SK-N-SH treated with all-trans-retinoic acid at 6 μM for 48 hours (cell line): ENCODE measurements around the gene THADA.

Experiments
- ATAC-seq: fragments of 200-7000 bp; cut with Tn5 transposase; 3 replicates; pipeline ENCODE4 v1.9.1; 2020; ENCODE audit warnings: mild to moderate bottlenecking, moderate library complexity
- ARNTL ChIP-seq: fragments of 450-650 bp; formaldehyde crosslinking; IDR thresholded peaks from 2 replicates; pipeline ENCODE4 v1.5.0; 2020; ENCODE audit warnings: low read depth, mild to moderate bottlenecking, moderate library complexity, borderline replicate concordance
- CSDC2 ChIP-seq: fragments of 250-450 bp; sonication (Bioruptor Pico); IDR thresholded peaks from 2 replicates; pipeline ENCODE4 v1.5.0; 2020; ENCODE audit warnings: mild to moderate bottlenecking, moderate library complexity
- ESRRG ChIP-seq: fragments of 250-450 bp; sonication (Bioruptor Pico); IDR thresholded peaks from 2 replicates; pipeline ENCODE4 v1.6.1; 2021; ENCODE audit warnings: mild to moderate bottlenecking
- GLIS3 ChIP-seq: fragments of 250-450 bp; sonication (Bioruptor Pico); IDR thresholded peaks from 2 replicates; pipeline ENCODE4 v1.5.0; 2020; ENCODE audit warnings: mild to moderate bottlenecking, moderate library complexity
- ISL1 ChIP-seq: fragments of 250-450 bp; sonication (Bioruptor Pico); IDR thresholded peaks from 2 replicates; pipeline ENCODE4 v2.1.2; 2022; ENCODE audit warnings: mild to moderate bottlenecking, moderate library complexity
- OSR1 ChIP-seq: fragments of 250-450 bp; sonication (Bioruptor Pico); IDR thresholded peaks from 2 replicates; pipeline ENCODE4 v1.8.0; 2022; ENCODE audit warnings: moderate library complexity, mild to moderate bottlenecking, inconsistent platforms
- PPARA ChIP-seq: fragments of 250-450 bp; sonication (Bioruptor Pico); IDR thresholded peaks from 2 replicates; pipeline ENCODE4 v1.5.0; 2020; ENCODE audit warnings: mild to moderate bottlenecking, borderline replicate concordance
- RARB ChIP-seq: fragments of 250-450 bp; sonication (Bioruptor Pico); IDR thresholded peaks from 2 replicates; pipeline ENCODE4 v1.8.0; 2021; ENCODE audit warnings: mild to moderate bottlenecking, moderate library complexity
- TCF4 ChIP-seq: fragments of 250-450 bp; sonication (Bioruptor Pico); IDR thresholded peaks from 2 replicates; pipeline ENCODE4 v1.8.0; 2021; ENCODE audit warnings: mild to moderate bottlenecking, moderate library complexity, borderline replicate concordance
- TOX ChIP-seq: fragments of 250-450 bp; sonication (Bioruptor Pico); IDR thresholded peaks from 2 replicates; pipeline ENCODE4 v1.8.0; 2021; ENCODE audit warnings: mild to moderate bottlenecking, moderate library complexity, borderline replicate concordance
- ZC3H10 ChIP-seq: fragments of 250-450 bp; sonication (Bioruptor Pico); IDR thresholded peaks from 2 replicates; pipeline ENCODE4 v1.5.1; 2021; ENCODE audit warnings: mild to moderate bottlenecking, moderate library complexity
- ZFP3 ChIP-seq: fragments of 250-450 bp; sonication (Bioruptor Pico); IDR thresholded peaks from 2 replicates; pipeline ENCODE4 v1.5.0; 2020; ENCODE audit warnings: mild to moderate bottlenecking, moderate library complexity
- ZFP30 ChIP-seq: fragments of 450-650 bp; formaldehyde crosslinking; IDR thresholded peaks from 2 replicates; pipeline ENCODE4 v1.5.0; 2022; ENCODE audit warnings: mild to moderate bottlenecking, moderate library complexity
- ZNF565 ChIP-seq: fragments of 450-650 bp; formaldehyde crosslinking; conservative IDR thresholded peaks from 2 replicates; pipeline ENCODE4 v1.5.0; 2020; ENCODE audit warnings: low read depth, mild to moderate bottlenecking, moderate library complexity
- ZNF70 ChIP-seq: fragments of 450-650 bp; formaldehyde crosslinking; IDR thresholded peaks from 2 replicates; pipeline ENCODE4 v1.5.0; 2020; ENCODE audit warnings: mild to moderate bottlenecking, moderate library complexity
- ZNF8 ChIP-seq: fragments of 450-650 bp; formaldehyde crosslinking; IDR thresholded peaks from 2 replicates; pipeline ENCODE4 v1.5.0; 2020; ENCODE audit warnings: mild to moderate bottlenecking, moderate library complexity
- TF ChIP-seq, protein P1 (sequence below): fragments of 250-450 bp; sonication (Bioruptor Pico); IDR thresholded peaks from 2 replicates; pipeline ENCODE4 v1.5.1; 2021; ENCODE audit warnings: mild to moderate bottlenecking, moderate library complexity
- TF ChIP-seq, protein P2 (sequence below): fragments of 250-450 bp; sonication (Bioruptor Pico); IDR thresholded peaks from 2 replicates; pipeline ENCODE4 v1.8.0; 2021; ENCODE audit warnings: low read depth, mild to moderate bottlenecking, moderate library complexity, borderline replicate concordance
- TF ChIP-seq, protein P3 (sequence below): fragments of 250-450 bp; sonication (Bioruptor Pico); IDR thresholded peaks from 2 replicates; pipeline ENCODE4 v1.5.1; 2020; ENCODE audit warnings: low read depth, mild to moderate bottlenecking, moderate library complexity
- TF ChIP-seq, protein P4 (sequence below): fragments of 250-450 bp; sonication (Bioruptor Pico); IDR thresholded peaks from 2 replicates; pipeline ENCODE4 v1.5.0; 2020; ENCODE audit warnings: mild to moderate bottlenecking, moderate library complexity

The THADA gene

DNA sequence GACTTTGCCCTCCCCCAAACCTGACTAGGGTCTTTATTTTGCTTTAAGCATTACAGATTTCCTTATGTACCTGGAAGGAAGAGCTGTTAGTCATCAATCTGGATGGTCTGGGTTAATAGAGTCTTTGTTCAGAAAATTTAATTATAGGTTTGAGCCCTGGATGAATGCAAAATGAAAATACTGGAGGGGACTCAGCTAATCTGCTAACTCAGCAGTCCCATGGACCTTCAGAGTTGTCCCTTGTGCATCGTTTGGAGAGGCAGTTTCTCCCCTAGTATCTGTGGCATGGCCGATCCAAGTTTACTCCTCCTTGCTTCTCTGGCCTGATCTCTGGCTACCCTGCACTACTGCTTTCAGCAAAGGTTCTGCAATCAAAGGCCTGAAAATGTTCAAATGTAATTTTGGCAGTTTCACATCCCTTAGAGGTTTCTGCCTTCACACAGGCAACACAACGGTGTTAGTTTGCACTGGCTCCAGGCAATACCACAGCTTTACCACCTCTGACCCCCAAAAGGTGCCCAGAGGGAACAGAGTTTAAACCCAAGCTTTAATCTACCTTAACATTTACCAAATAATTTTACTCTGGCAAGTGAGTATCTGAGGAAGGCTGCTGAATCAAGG is 134.3 kb downstream of the THADA start:
- peak; percentile 16; the same call in 2 of the 3 replicates for ATAC-seq
- TF ChIP-seq ZNF8 (CRISPR knock-in tag) (no peak), RARB (no peak), TCF4 (CRISPR knock-in tag) (no peak), ZNF70 (CRISPR knock-in tag) (peak; percentile 68; the same call in 1 of the 2 replicates), ISL1 (CRISPR knock-in tag) (peak; percentile 43; the same call in 1 of the 2 replicates)

DNA sequence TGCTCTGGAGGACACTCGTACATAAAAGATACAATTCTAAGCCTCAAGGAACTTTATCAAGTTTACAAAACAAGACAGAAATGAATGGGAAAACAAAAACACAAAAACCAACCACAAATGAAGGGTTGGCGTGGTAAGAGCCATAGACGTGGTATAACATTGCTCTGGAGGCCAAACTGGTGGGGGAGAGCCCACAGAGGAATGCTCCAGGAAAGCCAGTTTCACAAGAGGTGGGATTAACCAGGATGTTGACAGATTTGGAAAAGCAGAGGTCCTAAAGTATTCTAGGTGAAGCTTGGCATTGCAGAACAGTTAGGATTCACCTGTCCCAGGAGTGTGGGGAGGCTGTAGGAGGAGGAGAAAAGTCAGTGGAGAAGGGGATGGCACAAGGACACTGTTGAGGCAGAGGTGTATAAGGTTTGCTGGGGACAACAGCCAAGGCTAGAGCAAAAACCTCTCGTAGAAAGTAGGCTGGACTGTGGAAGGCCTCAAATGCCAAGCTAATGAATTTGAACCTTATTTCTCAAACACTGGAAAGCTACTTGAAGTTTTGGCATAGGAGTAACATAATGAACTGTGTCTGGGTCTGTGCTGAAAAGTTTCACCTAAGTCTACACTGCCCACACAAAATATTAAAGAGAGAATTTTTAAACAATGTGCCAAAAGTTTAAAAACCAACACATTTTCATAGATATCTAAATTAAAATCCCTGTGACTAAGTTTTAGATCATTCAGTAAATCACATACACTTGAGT is 135.1 kb downstream of the THADA start:
- TF ChIP-seq, protein P1, sequence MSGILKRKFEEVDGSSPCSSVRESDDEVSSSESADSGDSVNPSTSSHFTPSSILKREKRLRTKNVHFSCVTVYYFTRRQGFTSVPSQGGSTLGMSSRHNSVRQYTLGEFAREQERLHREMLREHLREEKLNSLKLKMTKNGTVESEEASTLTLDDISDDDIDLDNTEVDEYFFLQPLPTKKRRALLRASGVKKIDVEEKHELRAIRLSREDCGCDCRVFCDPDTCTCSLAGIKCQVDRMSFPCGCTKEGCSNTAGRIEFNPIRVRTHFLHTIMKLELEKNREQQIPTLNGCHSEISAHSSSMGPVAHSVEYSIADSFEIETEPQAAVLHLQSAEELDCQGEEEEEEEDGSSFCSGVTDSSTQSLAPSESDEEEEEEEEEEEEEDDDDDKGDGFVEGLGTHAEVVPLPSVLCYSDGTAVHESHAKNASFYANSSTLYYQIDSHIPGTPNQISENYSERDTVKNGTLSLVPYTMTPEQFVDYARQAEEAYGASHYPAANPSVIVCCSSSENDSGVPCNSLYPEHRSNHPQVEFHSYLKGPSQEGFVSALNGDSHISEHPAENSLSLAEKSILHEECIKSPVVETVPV (CRISPR knock-in tag) = no peak
- no peak for TF ChIP-seq ESRRG
- TF ChIP-seq TOX (CRISPR knock-in tag) = no peak
- TF ChIP-seq ZFP3 (CRISPR knock-in tag) = no peak
- no peak for TF ChIP-seq RARB
- no peak for TF ChIP-seq OSR1 (CRISPR knock-in tag)
- TF ChIP-seq GLIS3 (CRISPR knock-in tag) = no peak
- TF ChIP-seq, protein P2, sequence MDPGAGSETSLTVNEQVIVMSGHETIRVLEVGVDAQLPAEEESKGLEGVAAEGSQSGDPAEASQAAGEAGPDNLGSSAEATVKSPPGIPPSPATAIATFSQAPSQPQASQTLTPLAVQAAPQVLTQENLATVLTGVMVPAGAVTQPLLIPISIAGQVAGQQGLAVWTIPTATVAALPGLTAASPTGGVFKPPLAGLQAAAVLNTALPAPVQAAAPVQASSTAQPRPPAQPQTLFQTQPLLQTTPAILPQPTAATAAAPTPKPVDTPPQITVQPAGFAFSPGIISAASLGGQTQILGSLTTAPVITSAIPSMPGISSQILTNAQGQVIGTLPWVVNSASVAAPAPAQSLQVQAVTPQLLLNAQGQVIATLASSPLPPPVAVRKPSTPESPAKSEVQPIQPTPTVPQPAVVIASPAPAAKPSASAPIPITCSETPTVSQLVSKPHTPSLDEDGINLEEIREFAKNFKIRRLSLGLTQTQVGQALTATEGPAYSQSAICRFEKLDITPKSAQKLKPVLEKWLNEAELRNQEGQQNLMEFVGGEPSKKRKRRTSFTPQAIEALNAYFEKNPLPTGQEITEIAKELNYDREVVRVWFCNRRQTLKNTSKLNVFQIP (CRISPR knock-in tag) = no peak
- no peak for TF ChIP-seq PPARA (CRISPR knock-in tag)
- TF ChIP-seq ZC3H10 (CRISPR knock-in tag) = no peak
- no peak for TF ChIP-seq ISL1 (CRISPR knock-in tag)
- no peak for TF ChIP-seq ZNF70 (CRISPR knock-in tag)
- no peak for TF ChIP-seq ZNF565 (CRISPR knock-in tag)
- TF ChIP-seq, protein P3, sequence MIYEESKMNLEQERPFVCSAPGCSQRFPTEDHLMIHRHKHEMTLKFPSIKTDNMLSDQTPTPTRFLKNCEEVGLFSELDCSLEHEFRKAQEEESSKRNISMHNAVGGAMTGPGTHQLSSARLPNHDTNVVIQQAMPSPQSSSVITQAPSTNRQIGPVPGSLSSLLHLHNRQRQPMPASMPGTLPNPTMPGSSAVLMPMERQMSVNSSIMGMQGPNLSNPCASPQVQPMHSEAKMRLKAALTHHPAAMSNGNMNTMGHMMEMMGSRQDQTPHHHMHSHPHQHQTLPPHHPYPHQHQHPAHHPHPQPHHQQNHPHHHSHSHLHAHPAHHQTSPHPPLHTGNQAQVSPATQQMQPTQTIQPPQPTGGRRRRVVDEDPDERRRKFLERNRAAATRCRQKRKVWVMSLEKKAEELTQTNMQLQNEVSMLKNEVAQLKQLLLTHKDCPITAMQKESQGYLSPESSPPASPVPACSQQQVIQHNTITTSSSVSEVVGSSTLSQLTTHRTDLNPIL (CRISPR knock-in tag) = no peak
- TF ChIP-seq, protein P4, sequence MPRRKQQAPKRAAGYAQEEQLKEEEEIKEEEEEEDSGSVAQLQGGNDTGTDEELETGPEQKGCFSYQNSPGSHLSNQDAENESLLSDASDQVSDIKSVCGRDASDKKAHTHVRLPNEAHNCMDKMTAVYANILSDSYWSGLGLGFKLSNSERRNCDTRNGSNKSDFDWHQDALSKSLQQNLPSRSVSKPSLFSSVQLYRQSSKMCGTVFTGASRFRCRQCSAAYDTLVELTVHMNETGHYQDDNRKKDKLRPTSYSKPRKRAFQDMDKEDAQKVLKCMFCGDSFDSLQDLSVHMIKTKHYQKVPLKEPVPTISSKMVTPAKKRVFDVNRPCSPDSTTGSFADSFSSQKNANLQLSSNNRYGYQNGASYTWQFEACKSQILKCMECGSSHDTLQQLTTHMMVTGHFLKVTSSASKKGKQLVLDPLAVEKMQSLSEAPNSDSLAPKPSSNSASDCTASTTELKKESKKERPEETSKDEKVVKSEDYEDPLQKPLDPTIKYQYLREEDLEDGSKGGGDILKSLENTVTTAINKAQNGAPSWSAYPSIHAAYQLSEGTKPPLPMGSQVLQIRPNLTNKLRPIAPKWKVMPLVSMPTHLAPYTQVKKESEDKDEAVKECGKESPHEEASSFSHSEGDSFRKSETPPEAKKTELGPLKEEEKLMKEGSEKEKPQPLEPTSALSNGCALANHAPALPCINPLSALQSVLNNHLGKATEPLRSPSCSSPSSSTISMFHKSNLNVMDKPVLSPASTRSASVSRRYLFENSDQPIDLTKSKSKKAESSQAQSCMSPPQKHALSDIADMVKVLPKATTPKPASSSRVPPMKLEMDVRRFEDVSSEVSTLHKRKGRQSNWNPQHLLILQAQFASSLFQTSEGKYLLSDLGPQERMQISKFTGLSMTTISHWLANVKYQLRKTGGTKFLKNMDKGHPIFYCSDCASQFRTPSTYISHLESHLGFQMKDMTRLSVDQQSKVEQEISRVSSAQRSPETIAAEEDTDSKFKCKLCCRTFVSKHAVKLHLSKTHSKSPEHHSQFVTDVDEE (CRISPR knock-in tag) = no peak
- TF ChIP-seq ARNTL = no peak
- TF ChIP-seq ZFP30 = no peak
- no peak for TF ChIP-seq CSDC2
- TF ChIP-seq ZNF8 (CRISPR knock-in tag) = no peak
- no peak for ATAC-seq

DNA sequence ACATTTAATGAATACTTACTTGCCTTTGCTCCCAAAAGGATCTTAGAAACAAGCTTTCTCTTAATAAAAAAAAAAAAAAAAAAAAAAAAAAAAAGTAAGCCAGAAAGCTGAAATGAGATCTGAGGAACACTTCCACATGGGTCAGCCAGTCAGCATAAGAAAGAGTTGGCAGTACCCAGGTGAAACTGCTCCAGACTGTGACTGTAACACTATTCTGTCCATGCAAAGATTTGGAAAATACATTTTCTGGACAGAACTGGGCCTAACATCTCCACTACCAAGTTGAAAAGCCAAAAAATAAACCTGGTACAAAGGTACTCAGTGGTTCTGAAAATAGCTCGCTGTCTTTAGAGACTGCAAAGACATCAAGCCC is 135.7 kb downstream of the THADA start:
- no peak for ATAC-seq
- no peak for TF ChIP-seq ARNTL
- TF ChIP-seq, protein P3 (CRISPR knock-in tag) = no peak
